GM21737 (cell line): ENCODE results near the gene HEXIM2.

Experiments used
- ATAC-seq: cut with Tn5 transposase; IDR thresholded peaks from one replicate; pipeline ENCODE4 v1.9.1; 2021; ENCODE audit warnings: mild to moderate bottlenecking, moderate library complexity; ENCODE audit not compliant: unreplicated experiment

Gene HEXIM2

GRCh38 chr17:45127548-45128300 is 34.0 kb upstream of the HEXIM2 start:
- no peak for ATAC-seq

DNA sequence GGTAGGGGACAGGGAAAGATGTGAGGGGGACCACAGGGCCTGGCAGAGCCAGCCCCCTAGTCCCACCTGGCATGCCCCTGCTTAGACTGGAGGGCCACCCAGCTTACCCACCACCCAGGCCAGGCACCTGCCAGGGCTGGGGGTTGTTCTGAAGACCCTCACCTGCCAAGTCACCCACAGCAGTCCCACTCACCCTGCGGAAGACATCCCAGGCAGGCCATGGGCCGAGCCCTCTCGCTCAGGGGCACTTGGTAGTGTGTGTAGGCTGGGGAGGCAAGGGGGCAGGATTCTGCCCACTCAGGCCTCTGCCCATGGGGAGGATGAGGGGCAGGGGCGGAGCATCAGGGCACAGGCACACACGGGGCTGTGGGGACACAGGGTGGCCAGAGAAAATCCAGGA is 33.3 kb upstream of the HEXIM2 start:
- no peak for ATAC-seq

- no peak for ATAC-seq
These were observed 32.7 kb upstream of the HEXIM2 start for GRCh38 chr17:45128989-45129388.

DNA sequence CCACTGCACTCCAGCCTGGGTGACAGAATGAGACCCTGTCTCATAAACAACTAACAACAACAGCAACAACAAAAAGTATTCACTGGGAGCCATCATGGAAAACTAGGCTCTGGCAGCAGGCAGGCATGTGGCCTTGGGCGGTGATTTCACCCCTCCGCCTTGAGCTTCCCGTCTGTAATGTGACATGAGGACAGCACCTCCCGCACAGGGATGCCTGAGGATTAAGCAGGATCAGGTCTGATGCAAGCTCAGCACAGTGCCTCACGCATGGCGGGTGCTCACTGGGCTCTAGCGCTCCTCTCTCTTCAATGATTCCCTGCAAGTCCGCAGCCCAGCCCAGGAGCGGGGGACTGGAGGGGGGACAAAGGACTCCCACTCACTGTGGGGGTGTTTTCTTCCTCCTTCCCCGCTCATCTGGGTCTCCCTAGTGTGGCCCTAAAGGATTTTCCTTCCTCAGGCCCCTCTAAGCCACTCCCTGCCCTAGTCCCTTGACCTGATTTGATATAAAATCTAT is 32.2 kb upstream of the HEXIM2 start:
- no peak for ATAC-seq

GRCh38 chr17:45129940-45130680 is 31.6 kb upstream of the HEXIM2 start:
- ATAC-seq = no peak

DNA sequence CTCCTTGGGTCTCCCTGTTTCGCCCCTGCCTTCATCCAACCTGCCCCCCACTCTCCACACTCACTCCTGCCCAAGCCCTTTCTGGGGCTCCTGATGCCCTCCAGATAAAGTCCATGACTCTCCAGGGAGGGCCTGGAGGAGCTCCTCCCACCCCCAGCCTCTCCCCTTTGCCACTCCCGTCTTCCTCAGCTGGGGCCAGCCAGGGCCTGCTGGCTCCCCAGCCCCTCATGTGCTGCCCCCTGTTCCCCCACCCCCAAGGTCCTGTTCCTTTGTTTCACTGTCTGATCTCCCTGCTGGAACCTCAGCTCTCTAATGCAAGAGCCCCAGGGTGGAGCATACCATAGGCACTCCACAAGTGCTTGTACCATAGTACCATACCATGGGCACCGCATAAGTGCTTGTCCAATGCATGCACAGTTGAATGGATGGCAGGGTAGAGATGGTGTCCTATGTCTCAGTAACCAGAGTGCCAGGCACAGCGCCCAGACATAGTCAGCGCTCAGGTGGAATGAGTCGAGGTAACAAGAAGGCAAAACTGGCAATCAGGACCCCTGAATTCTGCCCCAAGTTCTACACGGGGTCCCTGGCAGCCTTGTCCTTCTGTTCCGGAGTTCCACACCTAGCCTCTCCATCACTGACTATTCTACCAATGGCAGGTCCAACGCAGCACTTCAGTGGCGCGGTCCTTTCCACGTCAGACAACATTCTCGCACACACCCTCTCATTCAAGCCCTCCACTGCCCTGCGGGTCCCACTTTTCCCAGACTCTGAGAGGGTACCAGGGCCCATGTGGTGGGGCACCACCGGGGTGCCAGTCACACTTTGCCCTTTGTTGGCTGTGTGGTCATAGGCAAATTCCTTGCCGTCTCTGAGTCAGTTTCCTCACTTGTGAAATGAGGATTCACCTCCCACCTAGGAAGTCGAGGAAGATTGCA is 30.7 kb upstream of the HEXIM2 start:
- no peak for ATAC-seq

DNA sequence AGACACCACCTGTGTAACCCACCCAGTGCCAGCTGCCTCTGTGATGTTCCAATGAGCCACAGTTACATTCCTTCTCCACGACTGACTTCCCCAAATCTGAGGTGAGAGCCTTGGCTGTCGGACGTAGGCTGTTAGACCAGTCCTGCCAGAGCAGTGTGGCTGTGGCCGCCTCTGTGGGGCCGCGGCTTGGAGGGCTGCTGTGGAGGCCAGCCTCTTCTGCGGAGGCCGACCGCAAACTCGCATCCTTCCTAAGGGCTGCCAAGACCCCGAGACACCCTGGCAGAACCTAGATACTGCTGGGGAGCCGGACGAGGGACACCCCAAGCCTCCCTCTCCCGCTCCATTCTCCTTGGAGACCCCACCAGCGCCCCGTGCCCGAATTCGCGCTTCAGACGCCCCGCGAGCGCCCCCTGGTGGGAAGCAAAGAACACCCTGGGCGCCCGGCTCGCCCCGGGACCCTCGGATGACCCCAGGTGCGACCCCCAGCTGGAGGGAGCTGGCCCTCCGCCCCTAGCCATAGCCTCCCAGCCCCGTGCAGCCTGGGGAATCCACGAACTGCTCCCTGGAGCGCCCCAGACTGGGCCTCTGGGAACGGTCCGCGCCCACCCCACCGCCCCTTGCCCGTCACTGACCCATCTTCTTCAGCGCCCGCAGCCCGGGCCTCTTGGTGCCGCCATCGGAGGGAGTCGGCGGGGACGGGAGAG is 29.9 kb upstream of the HEXIM2 start:
- no peak for ATAC-seq

DNA sequence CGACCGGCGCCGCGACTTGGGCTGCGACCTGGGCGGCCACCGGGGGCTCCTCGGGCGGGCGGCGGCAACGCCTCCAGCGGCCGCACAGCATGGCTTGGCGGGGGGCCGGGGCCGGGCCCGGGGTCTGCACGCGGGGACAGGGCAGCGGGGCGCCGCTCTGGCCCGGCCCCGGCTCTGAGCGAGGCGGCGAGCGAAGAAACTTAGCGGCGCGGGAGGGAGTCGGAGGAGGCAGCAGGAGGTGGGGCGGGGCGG is 29.4 kb upstream of the HEXIM2 start, which contains the start of gene PLCD3:
PLCD3 (minus strand) TSS at position 196 of the 252 bp plus-strand sequence; CDS start at position 91, 105 bp downstream.
- no peak for ATAC-seq

DNA sequence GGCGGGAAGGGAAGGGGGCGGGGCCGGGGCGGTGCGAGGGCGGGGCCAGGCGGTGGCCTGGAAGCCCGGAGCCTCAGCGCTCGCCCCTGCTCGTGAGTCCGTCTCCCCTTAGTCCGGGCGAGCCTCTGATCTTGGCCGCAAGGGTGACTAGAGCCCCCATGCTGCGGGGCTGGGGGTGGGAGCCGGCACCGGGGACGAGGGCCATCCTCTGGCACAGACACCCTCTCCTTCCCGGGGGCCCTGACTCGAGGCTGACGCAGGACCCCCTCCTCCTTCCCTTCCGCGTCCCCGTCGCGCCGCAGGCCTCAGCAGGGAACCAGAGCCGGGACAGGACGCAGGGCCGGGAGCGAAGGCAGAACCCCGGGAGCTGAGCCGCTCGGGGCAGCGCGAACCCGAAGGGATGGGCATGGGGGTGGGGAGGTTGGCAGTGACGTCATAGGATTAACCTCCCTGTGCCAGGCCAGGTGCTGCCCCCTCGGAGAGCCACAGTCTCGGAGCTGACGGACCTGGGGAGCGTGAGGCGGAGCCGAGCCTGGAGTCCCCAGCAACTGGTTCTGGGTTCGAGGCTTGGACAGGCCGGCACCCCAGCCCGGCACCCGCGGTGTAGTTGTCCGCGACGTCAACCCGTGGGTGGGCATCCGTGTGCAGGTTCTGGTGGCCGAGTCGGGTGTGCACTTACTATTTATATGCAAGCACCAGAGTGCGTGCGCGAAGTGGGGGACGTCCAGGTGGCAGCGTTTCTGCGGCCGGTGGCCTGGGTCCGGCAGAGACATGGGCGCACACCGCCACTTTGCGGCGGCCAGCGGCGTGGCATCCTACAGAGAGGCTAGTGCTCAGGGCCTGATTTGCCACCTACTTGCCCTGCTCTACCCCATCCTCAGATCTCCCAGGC is 28.9 kb upstream of the HEXIM2 start:
- ATAC-seq = no peak

GRCh38 chr17:45135192-45135977 is 26.3 kb upstream of the HEXIM2 start, which contains the start of gene ACBD4:
Gene ACBD4 (plus strand): TSS chr17:45135687. CDS start chr17:45136145, 458 bp downstream.
- peak; percentile 65 for ATAC-seq

- ATAC-seq = no peak
These were observed 25.5 kb upstream of the HEXIM2 start for GRCh38 chr17:45135978-45136791.

- no peak for ATAC-seq
These were observed 24.7 kb upstream of the HEXIM2 start for GRCh38 chr17:45136846-45137560.

- no peak for ATAC-seq
These were observed 23.9 kb upstream of the HEXIM2 start for GRCh38 chr17:45137561-45138305.

- no peak for ATAC-seq
These were observed 22.7 kb upstream of the HEXIM2 start for GRCh38 chr17:45138911-45139532.

DNA sequence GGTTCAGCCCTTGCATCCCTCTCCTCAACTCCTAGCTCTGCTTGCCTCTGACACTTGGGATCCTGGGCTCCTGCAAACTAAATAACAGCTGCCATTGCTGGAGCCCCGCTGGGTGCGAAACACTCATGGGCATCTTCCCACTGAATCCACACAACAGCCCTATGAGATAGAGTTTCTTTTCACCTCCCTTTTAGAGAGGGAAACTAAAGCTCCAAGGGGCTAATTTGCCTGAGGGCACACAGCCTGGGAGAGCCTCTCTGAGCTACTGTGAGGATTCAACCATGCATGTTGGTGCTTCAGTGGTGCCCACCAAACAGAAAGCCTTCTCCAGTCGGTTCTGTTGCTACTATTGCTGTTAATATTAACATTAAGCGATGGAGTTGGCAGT is 22.1 kb upstream of the HEXIM2 start:
- ATAC-seq = no peak

GRCh38 chr17:45143094-45143670 is 18.5 kb upstream of the HEXIM2 start:
- ATAC-seq = no peak
